Measurements from ENCODE around the gene MACROH2A1.
A peak's percentile ranks its signal among the peaks of the same experiment; 100 is the strongest.

MACROH2A1 gene

GRCh38 chr5:135398855-135399793, at the start of gene MACROH2A1:
Gene MACROH2A1 (minus strand): TSS chr5:135399231. CDS start chr5:135389093, 10,138 bp downstream.
- intact Hi-C loops (cut with DNase I): no loop called here
- DNase-seq: peak; percentile 67 to 96 (median 91)

GRCh38 chr5:135448071-135448739, 49.2 kb upstream of the MACROH2A1 start:
- intact Hi-C loops (cut with DNase I): no loop called here
- peak in 3 of 42 donors; percentile 3 to 22 (median 4) for DNase-seq

- intact Hi-C loops (cut with DNase I): no loop called here
- DNase-seq: peak in 2 of 42 donors; percentile 1 to 5
Measured at GRCh38 chr5:135447298-135447929, 48.4 kb upstream of the MACROH2A1 start, which contains the start of gene DCANP1. Gene DCANP1 (minus strand): TSS chr5:135447348. CDS start chr5:135447108, 240 bp downstream.

DNA sequence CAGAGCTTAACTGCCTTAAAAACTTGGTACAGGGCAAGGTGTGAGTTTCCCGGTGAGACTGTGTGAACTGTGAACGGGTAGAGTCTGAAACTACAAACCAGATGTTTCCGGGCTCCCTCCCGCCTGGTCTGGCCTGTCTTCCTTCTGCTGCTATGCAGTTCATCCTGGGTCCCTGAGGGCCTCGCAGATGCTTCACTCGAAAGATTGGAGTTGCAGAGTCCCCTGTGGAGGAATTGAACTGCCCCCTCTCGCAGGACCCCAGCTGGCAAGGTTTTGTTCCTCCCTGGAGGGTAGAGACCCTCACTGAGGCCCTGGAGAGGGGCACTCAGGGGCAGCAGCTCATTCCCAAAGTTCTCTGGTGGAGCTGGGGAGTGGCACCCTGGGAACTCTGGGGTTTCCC, 47.6 kb upstream of the MACROH2A1 start:
- intact Hi-C loops (cut with DNase I): no loop called here
- DNase-seq: peak in 4 of 42 donors; percentile 3 to 19 (median 9)

DNA sequence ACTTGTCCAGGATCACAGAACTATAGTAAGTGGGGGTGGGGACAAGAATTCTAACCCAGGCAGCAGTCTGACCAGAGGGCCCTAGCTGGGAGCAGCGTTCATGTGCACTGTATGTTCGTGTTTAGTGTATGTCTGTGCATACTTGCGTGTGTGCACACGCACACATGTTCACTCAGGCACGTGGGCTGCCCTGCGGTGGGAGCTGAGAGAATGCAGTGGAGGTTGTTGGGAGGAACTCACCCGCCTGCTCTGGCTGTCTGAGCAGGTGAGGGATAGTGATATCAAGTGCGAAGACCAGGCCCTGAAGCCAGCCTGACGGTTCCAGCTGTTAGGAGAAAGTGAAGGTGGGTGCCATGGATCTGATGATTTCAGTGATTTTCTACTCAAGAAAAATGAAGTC, 47.2 kb upstream of the MACROH2A1 start:
- peak in 4 of 42 donors; percentile 1 to 30 (median 5) for DNase-seq
- intact Hi-C loops (cut with DNase I): no loop called here

DNA sequence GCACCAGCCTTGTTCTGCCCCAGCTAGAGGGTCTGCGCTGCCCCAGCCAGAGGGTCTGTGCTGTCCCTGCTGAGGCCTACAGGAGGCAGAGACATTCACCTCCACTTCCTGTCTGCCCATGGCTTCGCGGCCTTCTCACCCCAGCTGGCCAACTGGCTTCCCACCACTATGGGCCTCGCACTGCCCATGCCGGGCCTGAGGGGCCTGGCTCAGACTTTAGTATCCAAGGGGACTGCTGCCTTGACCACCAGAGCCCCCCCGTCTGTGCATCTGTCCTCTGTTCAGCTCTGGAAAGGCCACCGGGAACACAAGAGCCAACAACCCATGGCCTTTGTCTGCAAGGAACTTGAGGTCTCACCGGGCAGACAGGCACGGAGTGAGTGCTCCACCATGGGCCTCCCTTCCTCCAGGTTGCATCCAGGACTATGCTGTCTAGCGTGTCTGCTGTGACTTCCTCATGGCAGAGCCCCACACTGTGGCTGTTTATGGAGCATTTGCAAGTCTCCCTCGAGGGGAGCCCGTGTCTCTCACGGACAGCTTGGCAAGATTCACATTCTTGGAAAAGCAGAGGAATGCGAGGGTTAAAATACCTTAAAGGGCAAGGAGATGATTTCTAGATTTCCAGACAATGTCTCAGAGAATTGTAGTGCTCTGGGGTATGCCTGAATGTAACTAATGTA, 46.4 kb upstream of the MACROH2A1 start:
- peak in 5 of 42 donors; percentile 4 to 41 (median 13) for DNase-seq
- intact Hi-C loops (cut with DNase I): no loop called here

- DNase-seq: peak in 4 of 42 donors; percentile 1 to 29 (median 8)
- intact Hi-C loops (cut with DNase I): no loop called here
Measured at GRCh38 chr5:135444881-135445280, 45.9 kb upstream of the MACROH2A1 start.

- intact Hi-C loops (cut with DNase I): no loop called here
- peak in 5 of 42 donors; percentile 7 to 41 (median 14) for DNase-seq
Measured at GRCh38 chr5:135444360-135444759, 45.3 kb upstream of the MACROH2A1 start.

DNA sequence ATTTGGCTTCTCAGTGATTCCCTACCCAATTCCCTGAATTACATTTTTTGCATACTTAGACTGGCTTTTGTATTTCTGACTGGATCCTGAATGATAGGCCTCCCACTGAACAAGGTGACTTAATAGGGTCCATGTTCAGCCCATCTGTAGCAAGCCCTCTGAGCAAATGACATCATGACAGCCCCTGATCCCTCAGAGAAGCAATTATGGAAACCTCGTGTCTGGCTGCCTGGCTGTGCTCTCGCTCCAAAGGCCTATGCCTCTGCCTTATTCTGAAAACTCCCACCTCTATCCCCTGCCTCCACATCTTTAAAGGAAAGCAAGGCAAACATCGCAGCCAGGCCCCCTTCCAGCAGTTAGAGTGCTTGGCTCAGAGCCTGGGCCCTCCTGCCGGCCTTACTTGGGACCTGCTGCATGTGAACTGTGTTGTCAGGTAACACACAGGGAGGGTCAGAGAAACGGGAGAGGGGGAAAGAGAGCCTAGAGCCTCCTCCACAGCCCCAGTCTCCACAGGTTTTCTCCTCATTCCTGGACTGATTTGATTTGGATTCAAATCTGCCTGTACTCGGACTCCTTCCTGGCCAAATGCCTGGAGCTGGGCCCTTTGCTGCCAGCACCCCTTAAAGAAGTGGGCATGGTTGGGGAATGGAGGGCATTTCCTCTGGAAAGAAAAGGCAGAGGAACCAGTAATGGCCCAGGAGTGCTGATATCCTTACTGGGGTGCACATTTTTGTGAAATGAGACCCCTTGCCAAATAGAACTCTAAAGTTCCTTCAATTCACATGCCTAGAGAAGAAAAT, 44.3 kb upstream of the MACROH2A1 start:
- DNase-seq: peak in 8 of 42 donors; percentile 8 to 43 (median 24)
- intact Hi-C loops (cut with DNase I): no loop called here

- DNase-seq: peak in 7 of 42 donors; percentile 1 to 29 (median 15)
- intact Hi-C loops (cut with DNase I): no loop called here
Measured at GRCh38 chr5:135442431-135443160, 43.6 kb upstream of the MACROH2A1 start.

- intact Hi-C loops (cut with DNase I): no loop called here
- DNase-seq: peak in 2 of 42 donors; percentile 6 to 7
Measured at GRCh38 chr5:135441919-135442318, 42.9 kb upstream of the MACROH2A1 start.

- DNase-seq: peak in 5 of 42 donors; percentile 8 to 42 (median 14)
- intact Hi-C loops (cut with DNase I): no loop called here
Measured at GRCh38 chr5:135441350-135441831, 42.4 kb upstream of the MACROH2A1 start.

GRCh38 chr5:135440916-135441315, 41.9 kb upstream of the MACROH2A1 start:
- peak in 4 of 42 donors; percentile 3 to 20 (median 8) for DNase-seq
- intact Hi-C loops (cut with DNase I): no loop called here

DNA sequence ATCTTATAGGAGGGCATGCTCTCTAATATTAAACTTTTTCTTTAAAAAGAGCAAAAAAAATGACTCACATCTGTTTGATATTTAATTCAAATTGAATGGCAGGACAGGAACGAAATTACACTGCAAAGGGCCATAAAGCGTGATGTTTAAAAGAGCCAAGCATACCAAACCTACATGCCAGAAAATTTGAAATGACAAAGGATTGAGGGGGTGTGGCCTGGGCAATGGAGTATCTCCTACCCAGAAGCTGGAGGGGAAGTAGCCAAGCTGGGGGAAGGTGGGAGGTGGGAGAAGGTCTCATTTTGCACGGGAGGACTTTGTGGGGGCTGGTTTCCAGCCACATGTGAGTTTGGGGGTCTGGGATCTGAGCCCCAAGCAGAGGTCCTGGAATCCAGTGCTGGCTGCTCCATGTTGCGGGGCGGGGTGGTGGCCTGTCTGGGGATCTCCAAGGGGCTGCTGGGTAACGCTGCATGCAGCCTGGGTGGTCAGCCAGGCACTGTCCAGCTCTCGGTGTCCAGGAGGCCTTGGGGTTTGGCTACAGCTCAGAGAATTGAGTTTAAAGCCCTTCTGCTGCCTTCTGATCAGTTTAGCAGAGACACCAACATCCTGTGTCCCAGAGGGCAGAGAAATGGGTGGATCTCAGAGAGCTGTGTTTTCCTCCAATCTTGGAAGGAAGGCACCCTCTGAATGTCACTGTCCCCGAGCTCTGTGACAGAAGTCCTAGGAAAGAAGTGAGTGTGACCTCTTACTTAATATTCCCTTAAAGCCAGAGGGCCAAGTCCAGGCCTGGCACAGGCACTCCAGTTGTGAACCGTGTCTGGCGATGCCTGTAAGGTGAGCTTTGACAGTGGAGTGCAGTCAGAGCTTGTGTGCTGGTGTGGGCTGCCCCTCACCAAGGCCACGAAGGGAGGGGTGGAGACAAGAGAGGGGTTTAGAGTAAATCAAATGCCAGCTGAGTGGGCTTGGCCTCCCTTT, 40.5 kb upstream of the MACROH2A1 start:
- peak in 5 of 42 donors; percentile 1 to 31 (median 8) for DNase-seq
- intact Hi-C loops (cut with DNase I): no loop called here

- intact Hi-C loops (cut with DNase I): no loop called here
- DNase-seq: peak in 4 of 42 donors; percentile 9 to 22 (median 10)
Measured at GRCh38 chr5:135438636-135439221, 39.7 kb upstream of the MACROH2A1 start.

Measured in head of caudate nucleus (tissue), 42 donors.